NCI-H524 (cell line): ENCODE measurements around the gene EHD1.

Experiments
- DNase-seq, 2 experiments: peaks; one replicate each; lab custom pipeline; 2025; lab: John Stamatoyannopoulos, UW

Gene EHD1

DNA sequence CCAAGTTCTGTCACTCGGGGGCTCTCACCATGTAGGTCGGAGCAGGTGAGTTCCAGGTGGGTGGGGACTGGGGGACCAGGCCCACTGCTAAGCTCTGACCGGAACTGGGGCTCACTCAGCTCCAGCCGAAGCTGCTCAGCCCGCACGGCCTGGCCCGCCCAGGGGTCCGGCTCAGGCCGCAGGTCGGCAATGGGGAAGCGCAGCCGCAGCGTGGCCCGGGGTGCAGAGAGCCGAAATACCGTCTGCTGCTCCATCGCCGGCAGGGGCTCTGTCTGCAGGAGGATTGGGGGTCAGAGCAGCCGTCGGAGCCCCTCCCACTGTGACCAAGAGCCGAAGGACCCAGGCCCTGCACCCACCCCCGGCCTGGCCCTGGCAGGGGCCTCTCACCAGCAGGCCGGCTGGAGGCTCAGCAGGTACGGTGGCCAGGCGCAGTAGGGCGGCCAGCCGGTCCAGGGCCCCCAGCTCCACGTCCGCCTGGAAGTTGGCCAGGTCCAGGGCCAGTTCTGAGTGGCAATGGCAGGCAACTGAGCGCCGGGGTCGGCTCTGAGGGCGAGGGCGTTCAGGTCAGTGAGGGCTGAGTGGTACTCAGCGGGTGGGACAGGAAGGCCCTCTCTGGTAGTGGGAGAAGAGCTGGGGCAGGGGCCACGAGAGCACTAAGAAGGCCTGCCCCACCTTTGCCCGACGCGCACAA, 31.4 kb upstream of the EHD1 start:
- DNase-seq: no peak

DNA sequence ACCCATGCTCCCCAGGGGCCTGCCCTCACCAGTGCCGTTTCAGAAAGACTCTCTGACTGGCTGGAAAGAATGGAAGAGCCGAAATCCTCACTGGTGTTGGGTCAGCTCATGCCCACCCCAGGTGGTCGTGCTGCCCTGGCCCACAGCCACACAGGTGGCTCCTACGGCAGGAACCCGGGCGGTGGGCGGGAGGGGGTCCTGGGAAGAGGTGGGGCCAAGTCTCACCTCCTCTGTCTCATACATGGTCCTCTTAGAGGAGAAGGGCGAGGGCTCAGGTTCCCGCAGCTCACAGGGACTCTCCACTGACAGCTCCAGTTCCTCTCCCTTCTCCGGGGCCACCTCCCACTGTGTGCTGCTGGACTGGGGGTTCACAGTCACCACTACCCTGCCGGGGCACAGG, 30.3 kb upstream of the EHD1 start:
- no peak for DNase-seq

DNA sequence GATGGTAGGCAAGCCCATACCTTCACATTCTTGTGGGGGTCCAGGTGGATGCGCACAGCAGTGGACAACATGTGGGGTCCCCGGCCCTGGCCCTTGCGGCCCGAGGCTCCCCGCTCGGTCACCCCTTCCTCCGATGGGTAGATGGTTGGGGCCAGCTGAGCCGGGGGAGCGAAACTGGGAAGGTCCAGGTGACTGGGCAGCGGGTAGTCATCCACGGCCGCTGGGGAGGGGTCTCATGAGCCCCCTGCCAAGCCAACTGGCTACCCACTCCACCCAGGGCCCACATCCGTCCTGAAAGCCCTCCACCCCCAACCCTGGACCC, 27.9 kb upstream of the EHD1 start:
- no peak for DNase-seq

DNA sequence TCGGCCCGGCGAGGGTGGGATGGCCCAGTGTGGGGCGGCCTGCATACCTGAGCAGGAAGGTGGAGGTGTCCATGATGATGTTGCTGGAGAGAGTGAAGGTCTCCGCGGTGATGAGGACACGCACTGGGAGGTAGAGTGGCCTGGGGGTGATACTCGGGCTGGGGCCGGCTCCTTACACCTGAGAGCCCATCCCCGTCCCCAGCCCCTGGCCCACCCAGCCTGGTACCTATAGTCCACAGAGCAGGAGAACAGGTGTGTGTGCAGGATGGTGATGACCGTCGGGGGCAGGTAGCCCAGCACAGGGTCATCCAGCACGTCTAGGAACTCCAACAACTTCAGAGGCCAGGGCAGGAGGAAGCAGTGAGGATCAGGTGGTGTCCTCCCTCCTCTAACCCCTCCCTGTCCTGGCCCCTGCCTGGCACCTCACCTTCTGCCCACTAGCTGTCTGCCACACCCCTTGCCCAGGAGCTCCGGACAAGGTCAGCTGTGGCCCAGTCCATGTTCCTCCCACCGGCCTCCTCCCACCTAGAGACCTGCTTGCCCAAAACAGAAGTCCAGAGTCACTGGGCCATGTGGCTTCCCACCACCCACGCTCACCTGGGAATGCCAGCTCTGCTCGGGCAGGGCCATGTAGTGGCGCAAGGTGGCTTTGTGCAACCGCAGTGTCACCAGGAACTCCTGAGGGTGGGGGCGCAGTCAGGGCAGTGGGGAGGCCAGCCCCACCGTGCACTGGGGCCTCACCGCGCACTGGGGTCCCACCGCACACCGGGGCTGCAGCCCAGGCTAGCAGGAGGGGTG, 27.3 kb upstream of the EHD1 start:
- DNase-seq: no peak

DNA sequence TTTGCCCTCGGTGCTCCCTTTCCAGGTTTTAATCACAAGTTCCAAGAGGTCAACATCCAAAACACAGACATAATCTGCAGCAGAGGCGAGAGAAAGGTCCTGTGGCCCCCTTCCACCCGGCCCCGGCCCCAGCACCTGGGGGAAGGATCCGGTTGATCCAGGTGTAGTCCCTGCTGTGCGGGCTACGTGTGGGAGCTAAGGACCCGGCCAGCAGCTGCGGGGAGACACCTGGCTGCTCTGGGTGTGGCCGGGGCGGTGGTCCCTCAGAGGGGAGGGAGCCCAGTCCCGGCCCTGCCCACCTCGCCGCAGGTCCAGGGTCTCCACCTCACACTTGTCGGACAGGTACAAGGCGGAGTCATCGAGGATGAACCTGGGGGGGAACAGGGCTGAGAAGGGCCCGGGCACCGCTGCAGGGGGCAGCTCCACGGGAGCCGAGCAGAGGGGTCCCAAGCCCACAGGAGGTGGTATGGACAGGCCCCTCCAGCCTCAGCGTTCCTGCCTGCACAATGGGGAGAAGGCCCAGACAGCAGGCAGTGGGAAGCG, 24.9 kb upstream of the EHD1 start:
- DNase-seq: no peak

DNA sequence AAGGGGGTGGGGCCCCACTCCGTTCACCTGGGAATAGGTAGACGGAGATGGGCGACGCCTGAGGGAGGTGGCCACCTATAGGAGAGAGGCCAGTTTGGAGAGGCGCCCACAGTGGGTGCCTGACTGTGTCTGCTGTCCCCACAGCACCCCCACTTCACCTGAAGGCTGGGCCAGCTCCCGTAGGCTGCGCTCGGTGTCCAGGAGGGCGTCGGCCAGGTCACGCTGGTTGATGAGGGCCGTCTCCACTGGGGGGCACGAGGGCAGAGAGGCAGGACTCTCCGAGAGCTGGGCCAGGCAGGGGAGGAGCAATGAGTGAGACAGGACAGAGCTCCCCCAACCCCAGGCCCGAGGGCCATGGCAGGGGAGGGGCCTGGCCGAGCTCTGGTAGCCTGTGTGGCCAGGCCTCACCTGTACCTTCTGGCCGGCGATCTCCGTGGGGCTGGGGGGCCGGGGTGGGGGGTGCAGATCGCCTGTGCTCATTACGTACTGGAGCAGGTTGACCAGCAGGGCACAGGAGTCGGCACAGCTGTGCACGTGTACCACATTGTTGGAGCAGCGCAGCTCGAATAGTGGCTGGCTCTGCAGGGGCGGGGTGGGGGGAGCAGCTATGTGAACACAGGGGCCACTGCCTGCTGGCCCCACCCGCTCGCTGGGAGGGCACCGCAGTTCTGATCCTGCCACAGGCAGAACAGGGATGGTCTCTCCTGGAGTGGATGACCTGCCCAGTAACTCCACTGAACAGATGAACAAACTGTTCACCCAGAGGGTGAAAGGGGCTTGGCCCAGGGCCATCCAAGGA, 23.9 kb upstream of the EHD1 start:
- DNase-seq: no peak

DNA sequence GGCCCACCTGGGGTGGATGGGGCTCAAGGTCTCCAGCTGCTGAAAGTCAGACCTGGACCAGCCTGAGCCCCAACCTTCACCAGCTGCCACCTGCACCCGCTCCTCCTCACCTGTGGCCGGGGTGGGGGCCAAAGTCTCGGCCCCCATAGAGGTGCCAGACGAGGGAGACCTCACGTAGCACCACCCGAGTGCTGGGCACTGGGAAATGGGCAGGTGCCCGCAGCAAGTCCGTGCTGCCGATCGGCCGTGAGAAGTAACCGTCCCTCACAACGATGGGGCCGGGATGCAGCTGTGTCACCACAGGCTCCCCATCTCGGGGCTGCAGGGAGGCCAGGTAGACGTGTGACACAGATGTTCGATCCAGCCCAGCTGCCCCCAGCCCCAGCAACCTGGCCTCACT, 22.4 kb upstream of the EHD1 start:
- no peak for DNase-seq

DNA sequence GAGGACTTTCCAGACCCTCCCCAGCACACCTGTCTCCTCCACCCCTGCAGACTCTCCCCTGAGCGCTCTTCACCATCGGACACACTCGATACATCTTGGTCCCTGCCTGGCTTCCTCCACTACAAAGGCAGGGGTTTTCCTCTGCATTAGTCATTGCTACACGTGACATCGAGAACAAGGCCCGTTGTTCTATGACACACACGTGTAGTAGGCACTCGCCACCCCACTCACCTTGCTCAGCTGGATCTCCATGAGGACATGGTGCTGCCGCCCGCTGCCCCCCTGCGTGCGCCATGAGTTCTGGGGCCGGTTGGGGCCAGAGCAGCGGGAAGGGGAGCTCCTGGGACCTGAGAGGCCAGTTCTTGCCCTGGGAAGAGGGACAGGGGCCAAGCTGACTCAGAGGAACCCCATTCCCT, 21.9 kb upstream of the EHD1 start:
- DNase-seq: no peak

DNA sequence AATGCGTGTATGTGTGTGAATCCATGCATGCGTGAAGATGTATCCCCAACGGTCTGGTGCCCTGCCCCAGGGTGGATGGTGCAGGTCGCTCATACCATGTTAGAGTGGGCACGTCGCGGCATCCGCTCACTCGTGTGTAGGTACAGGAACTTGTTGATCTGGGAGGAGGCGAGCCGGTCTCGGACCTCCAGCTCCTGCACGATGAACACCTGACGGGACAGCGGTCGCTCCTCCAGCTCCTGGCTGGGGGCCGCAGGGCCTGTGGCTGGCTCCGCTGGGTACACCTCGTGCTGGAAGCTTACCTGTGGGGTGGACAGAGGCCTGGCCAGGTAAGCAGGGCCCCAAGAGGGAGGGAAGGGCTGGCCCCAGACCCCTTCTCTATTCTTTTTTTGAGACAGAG, 20.1 kb upstream of the EHD1 start:
- no peak for DNase-seq

DNA sequence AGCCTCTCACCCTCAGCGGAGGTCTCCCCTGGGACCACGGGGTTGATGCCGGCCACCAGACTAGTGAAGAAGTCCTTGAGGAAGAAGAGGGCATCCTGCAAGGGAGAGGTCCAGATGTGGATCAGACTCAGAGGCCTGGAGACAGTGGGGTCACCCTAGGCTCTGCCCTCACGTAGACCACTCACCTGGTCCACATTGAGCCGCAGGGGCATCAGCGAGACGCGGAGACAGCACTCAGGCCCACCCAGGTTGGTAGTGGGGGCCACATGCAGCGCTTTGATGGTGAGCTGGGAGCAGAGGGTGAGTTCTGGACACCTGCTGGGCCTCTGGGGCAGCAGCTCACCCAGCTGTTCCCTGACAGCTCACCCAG, 19.6 kb upstream of the EHD1 start:
- no peak for DNase-seq

DNA sequence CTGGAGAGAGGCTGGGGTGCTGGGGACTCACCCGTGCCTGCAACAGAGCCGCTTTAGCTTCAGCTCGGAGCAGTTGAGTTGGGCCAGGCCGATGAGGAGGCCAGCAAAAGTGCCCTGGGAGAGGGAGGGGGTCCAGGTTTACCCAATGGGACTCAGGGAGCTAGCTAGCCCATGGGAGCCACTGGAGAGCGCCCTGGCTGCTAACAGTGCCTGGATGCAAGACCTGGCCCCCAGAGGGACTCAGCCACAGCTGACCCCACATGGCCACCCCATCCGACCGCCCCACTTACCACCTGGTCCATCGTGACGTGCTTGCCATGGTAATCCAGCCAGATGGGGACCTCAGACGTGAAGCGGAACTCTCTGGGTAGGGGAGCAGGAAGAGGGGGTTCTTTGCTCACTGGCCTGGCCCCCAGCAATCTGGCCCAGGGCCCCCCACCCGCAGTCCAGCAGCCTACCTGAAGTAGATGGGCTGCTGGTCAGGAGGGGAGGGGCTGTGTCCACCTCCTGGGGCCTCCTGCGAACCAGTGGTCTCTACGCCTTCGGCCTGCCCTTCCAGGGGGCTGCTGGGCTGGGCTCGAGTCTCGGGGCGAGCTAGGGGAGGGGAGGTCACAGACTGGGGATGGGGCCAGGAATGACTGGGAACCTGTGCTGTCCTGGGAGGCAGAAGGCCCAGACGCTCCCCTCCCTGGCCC, 19.1 kb upstream of the EHD1 start:
- no peak for DNase-seq

DNA sequence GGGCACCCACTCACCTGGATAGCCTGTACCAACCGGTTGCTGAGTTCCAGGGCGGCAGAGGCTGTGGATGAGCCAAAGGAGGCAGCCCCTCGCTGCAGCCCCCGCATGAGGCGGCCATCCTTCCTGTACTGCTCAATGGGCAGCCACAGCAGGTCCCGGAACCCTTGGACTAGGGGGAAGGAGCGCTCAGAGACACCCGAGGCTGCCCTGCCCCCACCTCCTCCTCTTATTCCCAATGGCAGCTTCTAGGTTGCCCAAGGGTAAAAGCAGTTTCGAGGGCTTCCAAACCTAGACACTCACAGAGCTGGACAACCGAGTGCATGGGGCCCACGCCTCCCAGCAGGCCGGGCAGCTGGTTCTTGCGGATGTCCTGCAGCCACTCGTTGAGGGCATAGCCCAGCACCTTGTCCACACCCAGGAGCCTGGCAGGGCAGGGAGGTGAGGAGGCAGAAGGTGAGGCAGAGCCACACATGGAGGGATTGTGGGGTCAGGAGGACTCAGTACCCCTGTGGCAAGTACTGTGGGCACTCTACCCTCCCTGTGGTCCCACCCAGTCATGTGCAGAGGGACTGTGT, 18.1 kb upstream of the EHD1 start:
- no peak for DNase-seq

DNA sequence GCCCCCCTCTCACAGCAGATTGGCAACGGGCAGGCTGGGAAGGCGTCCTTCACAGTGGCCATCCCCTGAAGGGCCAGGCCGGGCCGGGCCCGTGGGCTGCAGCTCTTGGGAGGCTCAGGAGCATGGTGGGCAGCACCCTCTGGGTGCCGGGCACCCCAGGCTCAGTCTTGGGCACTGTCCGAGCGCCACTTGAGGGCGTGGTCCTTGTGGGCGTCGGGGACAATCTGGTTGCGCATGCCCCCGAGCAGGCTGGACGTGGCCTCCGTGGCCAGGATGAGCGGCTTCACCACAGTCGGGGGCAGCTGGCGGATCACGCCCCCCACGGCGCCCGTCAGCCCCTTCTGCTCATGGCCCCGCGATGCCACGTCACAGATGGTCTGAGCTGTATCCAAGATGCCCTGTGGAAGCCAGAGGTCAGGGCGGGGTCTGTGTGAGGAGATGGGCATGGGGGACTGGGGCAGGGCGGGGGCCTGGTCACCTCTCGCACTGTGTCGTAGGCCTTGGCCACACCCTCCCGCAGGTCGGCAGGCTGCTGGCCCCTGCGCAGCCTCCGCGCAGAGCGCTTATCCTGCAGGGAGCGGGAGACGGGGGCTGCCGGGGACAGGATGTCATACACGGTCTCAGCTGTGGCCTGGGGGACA, 16.5 kb upstream of the EHD1 start:
- DNase-seq: no peak

DNA sequence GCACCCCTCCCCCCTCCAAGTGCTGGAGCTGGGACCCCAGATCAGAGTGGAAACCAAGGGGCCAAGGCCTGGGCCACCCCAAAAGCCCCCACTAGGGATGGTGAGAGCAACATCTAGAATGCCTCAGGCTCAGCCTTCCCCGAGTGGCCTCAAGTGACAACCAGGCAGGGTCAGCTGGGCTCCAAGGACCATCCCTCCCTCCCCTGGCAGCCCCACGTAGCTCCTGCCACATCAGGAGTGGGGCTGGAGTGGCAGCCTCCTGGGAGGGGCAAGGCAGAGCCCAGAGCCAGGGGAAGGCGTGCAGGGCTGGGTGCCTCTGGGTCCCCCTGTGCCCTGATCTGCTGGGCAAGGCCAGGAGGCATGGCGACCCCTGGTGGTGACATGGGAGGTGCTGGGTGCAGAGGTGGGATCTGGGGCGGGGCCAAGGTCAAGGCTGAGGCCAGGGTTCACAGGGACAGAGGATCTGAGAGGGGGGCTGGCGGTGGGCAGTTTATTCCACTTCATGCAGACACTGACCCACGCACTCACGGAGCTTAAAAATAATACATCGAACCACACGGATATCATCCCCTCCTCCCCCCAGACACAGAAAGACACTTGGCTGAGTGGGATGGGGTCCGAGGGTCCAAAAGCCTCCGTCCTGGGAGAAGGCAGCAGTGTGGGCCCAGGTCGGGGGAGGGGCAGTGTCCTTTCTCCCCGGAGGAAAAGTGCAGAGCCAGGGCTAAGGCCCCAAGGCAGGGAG, 15.8 kb upstream of the EHD1 start:
- peak; percentile 38 to 64 for DNase-seq

DNA sequence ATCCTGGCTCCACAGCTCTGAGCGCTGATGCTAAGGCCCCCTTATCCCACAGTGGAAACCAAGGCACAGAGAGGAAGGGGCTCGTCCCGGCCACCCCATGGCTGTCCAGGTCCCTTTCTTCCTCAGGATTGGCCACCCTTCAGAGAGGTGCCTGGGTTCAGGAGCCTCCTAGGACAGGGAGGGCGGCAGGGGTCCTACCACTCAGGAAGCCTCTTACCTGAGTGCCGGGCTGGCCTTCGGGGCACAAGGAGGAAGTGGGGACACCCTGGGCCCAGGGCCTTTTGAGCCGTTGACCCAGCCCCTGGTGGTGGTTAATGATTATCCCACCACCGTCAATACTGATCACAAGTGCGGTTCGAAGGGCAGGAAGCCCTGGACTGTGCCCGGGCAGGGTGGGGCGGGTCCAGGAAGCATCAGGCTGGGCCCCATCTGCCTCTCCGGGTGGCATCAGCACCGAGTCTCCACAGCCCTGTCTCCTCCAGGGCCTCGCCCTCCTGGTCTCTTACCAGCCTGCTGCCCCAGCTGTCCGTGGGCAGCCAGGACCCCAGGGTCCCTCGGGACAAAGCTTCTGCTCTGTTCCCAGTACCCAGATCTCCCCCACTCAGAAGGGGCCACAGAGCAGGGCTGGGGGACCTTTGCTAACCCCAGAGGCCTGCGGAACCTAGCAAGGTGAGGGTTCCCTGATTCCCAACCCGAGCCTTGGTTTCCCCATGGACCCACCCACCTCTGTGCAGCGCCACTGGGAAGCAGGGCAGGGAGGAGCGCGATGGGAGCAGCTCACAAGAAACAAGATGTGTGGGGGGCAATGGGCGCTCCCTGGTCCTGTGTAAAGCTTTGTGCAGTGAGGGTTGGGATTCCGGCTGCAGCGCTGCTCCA, 15.0 kb upstream of the EHD1 start:
- DNase-seq: no peak

DNA sequence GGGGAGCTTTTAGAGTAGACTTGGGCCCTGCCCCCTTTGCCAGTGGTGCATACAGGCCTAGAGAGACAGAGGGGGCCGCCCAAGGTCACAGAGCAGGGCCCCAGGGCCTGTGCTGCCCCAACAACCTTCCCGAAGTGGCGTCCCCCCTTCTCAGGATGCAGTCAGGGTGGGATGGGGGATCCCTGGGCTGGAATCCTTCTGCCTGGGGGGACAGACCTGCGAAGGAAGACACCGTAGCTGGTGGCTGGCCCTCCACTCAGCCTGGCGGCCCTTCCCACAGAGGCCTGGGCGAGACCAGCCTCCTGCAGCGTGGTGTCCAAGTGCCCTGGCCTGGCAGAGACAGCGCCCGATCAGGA, 14.4 kb upstream of the EHD1 start:
- DNase-seq: no peak

DNA sequence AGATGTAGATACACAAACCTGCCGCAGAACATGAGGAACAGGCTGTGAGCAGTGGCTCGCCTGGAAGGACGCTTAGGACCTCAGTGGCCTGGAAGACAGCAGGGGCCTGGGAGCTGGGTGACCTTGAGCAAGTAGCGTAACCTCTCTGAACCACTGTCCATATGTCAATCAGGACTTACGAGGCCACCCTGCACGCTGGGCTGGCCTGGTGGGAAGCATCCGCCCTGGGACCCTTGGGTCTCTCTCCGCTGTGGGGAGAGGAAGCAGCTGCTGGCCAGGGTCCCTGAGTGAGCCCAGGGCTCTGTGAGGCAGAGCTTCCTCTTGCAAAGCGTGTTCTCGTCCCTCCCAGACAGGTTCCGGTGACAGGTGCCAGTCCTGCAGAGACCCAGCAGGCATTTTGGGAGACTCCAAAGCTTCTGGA, 14.0 kb upstream of the EHD1 start:
- DNase-seq: no peak

DNA sequence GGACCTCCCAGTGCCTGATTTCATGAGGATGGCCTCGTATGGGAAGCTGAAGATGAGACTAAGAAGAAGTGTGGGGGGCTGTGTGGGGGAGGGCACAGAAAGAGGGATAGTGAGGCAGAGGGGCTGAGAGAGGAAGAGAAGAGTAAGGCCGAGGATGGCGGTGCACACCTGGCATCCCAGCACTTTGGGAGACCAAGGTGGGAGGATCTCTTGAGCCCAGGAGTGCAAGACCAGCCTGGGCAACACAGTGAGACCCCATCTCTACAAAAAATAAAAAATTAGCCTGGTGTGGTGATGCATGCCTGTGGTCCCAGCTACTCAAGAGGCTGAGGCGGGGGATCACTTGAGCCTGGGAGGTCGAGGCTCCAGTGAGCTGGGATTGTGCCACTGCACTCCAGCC, 13.5 kb upstream of the EHD1 start:
- DNase-seq: peak; percentile 50 to 74

DNA sequence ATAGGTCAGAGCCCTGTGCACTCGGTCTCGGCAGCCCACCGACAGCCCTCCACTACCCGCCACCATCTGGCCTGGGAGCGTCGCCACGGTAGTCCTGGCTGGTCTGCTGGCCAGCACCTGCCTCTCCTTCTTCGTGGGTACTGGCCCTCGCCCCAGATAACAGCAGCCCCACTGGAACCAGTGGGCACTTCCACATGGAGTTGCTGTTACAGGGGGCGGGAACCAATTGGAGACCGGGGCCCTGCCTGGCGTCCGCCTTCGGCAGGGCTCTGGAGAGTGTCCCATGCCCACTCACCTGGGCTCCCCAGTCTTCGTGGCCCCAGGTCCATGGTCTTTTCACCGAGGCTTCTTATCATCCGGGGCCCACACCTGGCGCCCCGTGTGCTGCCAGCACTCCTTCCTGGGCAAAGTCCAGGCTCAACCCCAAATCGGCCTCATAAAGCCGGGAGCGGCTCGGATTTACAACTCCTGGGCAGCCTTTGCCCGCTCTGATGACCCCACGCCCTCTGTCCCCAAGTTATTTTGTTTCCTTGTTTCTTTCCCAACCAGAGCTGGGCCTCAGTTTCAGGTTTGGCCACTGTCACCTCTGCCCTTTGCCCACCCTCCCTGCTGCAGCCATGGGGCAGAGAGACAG, 12.9 kb upstream of the EHD1 start:
- peak in 1 of 2 experiments; percentile 22 for DNase-seq
